ENCODE data around the gene COLEC12.
"Not testable (repeated sequence)": the region's sequence is repeated elsewhere in the genome, so short reads cannot be mapped to it uniquely, and the experiment has no call there.

The COLEC12 gene

DNA sequence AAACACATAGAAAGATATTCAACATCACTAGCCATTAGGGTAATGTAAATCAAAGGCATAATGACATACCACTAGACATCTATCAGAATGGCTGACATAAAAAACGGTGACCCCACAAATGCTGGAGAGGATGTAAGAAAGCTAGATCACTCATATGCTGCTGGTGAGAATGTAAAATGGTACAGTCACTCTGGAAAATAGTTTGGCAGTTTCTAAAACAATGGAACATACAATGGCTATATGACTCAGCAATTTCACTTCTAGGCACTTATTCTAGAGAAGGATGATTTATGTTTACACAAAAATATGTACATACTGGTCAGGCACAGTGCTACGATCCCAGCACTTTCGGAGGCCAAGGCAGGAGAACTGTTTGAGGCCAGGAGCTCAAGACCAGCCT, 87.3 kb downstream of the COLEC12 start:
- DNase-seq (ENCODE audit: low read depth), result no peak

GRCh38 chr18:410047-410455, 90.5 kb downstream of the COLEC12 start:
- no peak for DNase-seq (ENCODE audit: low read depth)

- DNase-seq (ENCODE audit: low read depth), result no peak
Measured at GRCh38 chr18:408367-408766, 92.1 kb downstream of the COLEC12 start.

GRCh38 chr18:407626-408224, 92.8 kb downstream of the COLEC12 start:
- no peak for DNase-seq (ENCODE audit: low read depth)

- no peak for DNase-seq (ENCODE audit: low read depth)
Measured at GRCh38 chr18:407191-407590, 93.3 kb downstream of the COLEC12 start.

GRCh38 chr18:406677-407076, 93.8 kb downstream of the COLEC12 start:
- DNase-seq (ENCODE audit: low read depth), result no peak

GRCh38 chr18:405006-405405, 95.5 kb downstream of the COLEC12 start:
- DNase-seq (ENCODE audit: low read depth), result not testable (repeated sequence)

DNA sequence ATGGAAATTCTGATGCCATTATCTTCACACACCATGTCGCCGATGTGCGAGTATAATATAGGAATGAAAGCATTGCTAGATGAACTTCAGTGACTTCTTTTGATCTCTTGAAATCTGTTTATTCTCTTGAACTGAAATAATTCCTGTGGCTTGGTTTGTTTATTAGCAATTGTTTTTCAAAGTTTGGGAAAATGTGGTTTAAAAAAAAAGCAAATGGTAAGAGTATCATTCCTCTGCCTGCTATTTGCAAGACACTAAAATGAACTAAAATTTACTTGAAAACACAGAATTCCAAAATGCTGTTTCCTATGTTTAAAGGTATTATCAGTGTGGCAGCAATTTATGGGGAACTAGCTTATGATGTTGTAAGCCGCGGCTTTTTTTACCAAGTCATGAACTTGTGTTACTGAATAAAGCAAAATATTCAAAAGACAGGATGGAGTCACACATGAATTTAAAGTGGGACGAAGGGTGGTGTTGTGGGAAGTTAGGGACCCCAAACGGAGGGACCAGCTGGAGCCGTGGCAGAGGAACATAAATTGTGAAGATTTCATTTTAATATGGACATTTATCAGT, 96.4 kb downstream of the COLEC12 start:
- no peak for DNase-seq (ENCODE audit: low read depth)

DNA sequence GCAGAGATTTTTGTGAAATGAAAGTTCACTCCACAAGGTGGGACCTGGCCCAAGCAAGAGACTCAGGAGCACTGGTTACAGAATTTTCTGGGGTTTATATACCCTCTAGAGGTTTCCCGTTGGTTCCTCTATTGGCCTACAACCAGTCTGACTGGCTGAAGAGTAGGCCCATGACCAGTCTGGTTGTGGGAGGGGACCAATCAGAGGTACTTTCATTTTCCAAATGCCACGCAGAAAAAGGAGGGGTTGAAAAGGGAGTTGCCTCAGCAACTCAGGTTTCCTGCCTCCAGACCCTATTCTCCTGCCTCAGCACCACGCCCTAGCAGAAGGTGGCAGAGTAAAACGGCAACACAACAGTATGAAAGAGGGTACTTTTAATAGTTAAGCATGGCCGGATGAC, 98.4 kb downstream of the COLEC12 start:
- no peak for DNase-seq (ENCODE audit: low read depth)

- DNase-seq (ENCODE audit: low read depth), result peak; percentile 75
Measured at GRCh38 chr18:400456-400855, 100.0 kb downstream of the COLEC12 start.

GRCh38 chr18:399631-400135, 100.8 kb downstream of the COLEC12 start:
- DNase-seq (ENCODE audit: low read depth), result no peak

GRCh38 chr18:398935-399630, 101.4 kb downstream of the COLEC12 start:
- DNase-seq (ENCODE audit: low read depth), result no peak

GRCh38 chr18:396556-396955, 103.9 kb downstream of the COLEC12 start:
- no peak for DNase-seq (ENCODE audit: low read depth)

GRCh38 chr18:396251-396555, 104.3 kb downstream of the COLEC12 start:
- DNase-seq (ENCODE audit: low read depth), result no peak

DNA sequence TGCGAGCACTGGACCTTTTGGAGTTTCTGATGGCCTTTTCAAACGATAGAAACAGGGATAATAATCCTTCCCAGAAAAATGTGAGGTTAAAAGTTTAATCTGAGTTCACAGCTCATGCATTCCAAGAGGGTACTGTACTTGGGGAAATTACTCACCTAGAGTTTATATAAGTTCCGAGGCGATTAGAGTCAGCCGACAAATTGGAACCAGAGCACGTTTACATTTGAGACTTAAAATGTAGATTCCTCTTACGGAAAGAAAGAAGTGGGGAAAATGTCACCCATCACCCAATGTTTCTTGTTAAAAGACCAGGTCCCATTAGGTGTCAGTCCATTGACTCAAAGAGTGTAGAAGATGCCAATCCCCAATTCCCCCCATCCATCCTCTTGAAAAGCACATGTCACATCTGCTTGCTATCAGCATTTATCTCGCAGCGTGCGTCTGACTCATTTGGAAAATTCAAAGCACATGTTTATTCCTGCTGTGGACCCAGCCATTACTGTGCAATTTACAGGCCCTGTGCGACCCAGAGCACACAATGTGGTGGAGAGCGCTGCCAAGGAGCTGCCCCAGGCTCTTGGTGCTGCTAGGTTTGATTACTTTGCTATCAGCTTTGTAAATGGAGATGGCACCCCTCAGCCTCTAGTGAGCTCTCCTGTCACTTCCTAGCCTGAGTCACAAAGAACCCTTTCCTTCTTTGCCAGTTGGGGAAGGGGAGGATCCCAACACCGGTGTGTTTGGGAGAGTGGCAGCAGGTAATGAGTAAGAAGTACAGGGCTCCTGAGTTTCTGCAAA, 104.8 kb downstream of the COLEC12 start:
- DNase-seq (ENCODE audit: low read depth), result peak; percentile 51

DNA sequence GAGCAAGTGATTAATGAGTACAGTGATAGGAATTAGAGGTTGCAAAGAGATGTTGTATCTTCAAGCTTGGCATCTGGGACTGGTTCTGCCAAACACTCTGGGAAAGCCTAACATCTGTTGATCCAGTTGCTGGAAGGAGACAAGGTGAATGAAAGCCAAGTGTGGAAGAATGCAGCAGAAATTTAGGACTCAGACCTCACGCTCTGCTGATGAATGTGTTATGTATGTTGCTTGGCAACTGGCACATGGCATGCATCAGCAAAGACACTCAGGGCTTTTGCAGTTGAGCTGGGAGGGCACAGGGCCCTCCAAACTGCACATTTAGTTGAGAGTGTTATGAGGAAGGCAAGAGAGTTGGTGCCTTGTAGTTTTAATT, 105.5 kb downstream of the COLEC12 start:
- peak; percentile 57 for DNase-seq (ENCODE audit: low read depth)

GRCh38 chr18:394262-394986, 106.1 kb downstream of the COLEC12 start:
- DNase-seq (ENCODE audit: low read depth), result no peak

- DNase-seq (ENCODE audit: low read depth), result no peak
Measured at GRCh38 chr18:393574-393957, 106.9 kb downstream of the COLEC12 start.

DNA sequence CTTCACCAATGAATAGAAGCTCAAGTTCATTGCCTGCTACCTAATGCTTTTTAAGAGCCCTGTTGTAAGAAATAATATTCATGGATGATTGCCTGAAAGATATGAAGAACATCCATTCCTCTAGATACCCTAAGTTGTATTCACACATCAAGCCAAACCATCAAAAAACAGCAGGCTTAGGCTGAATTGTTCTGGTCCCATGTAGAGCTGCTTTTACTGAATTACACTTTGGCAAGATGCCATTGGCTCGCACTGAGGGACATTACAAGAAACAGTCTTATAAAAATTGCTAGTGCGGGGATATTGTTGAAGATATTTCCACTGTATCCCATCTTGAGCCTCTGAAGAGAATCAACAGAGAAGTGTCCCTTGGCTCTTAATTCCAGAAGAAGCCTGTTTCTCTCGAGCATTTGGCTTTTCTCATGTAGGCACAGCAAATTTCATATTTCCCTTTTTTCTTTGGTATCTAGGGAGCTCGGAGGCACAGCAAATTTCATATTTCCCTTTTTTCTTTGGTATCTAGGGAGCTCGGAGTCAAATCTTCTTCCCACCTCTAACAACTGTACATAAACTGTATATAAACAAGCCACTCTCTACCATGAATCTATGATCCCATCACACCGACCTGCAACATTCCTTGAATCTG, 107.5 kb downstream of the COLEC12 start:
- no peak for DNase-seq (ENCODE audit: low read depth)

- no peak for DNase-seq (ENCODE audit: low read depth)
Measured at GRCh38 chr18:390741-391478, 109.6 kb downstream of the COLEC12 start.
